C4-2B (cell line): ENCODE results near the gene USP17L12.
"Not testable (repeated sequence)": the region's sequence is repeated elsewhere in the genome, so short reads cannot be mapped to it uniquely, and the experiment has no call there.

Experiments used
- ZFX ChIP-seq: fragments of 450-650 bp; IDR thresholded peaks from 2 replicates; pipeline ENCODE4 v1.6.1; 2017
- TF ChIP-seq, protein P1 (sequence below): fragments of 450-650 bp; conservative IDR thresholded peaks from 2 replicates; pipeline ENCODE4 v1.5.1; 2017; ENCODE audit warnings: mild to moderate bottlenecking

DNA sequence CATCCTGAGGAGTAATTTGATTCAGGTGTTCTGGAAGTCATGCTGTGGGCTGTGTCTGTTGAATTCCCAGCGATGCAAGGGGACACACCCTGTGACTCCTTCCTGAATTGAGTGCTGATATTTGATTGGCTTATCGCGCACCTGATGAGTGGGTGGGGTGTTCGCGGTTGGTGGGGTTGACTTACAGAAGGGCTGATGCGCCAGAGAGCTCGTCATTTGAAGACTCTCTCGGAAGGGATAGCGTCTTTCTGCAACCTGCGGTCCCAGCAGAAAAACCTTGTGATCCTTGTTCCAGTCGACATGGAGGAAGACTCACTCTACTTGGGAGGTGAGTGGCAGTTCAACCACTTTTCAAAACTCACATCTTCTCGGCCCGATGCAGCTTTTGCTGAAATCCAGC lies at the start of gene USP17L12:
- TF ChIP-seq, protein P1, sequence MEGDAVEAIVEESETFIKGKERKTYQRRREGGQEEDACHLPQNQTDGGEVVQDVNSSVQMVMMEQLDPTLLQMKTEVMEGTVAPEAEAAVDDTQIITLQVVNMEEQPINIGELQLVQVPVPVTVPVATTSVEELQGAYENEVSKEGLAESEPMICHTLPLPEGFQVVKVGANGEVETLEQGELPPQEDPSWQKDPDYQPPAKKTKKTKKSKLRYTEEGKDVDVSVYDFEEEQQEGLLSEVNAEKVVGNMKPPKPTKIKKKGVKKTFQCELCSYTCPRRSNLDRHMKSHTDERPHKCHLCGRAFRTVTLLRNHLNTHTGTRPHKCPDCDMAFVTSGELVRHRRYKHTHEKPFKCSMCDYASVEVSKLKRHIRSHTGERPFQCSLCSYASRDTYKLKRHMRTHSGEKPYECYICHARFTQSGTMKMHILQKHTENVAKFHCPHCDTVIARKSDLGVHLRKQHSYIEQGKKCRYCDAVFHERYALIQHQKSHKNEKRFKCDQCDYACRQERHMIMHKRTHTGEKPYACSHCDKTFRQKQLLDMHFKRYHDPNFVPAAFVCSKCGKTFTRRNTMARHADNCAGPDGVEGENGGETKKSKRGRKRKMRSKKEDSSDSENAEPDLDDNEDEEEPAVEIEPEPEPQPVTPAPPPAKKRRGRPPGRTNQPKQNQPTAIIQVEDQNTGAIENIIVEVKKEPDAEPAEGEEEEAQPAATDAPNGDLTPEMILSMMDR, result not testable (repeated sequence)
- not testable (repeated sequence) for TF ChIP-seq ZFX
